HUES64 (cell line): ENCODE results near the gene NAXE.
A peak's percentile ranks its signal among the peaks of the same experiment; 100 is the strongest.
"Not testable (repeated sequence)": the region's sequence is repeated elsewhere in the genome, so short reads cannot be mapped to it uniquely, and the experiment has no call there.

ENCODE experiments used
- H3K27ac ChIP-seq: 2 replicates; pipeline ENCODE4 v1.7.0; 2013; ENCODE audit warnings: low read depth, low read length, inconsistent platforms
- H3K27me3 ChIP-seq: 2 replicates; pipeline ENCODE4 v1.6.1; 2013; ENCODE audit warnings: mild to moderate bottlenecking, low read length; ENCODE audit not compliant: insufficient read depth
- H3K36me3 ChIP-seq: 2 replicates; pipeline ENCODE4 v1.6.1; 2013; ENCODE audit warnings: mild to moderate bottlenecking, low read length; ENCODE audit not compliant: insufficient read depth
- H3K4me1 ChIP-seq: 2 replicates; pipeline ENCODE4 v1.6.1; 2013; ENCODE audit warnings: mild to moderate bottlenecking, low read length, moderate library complexity; ENCODE audit not compliant: insufficient read depth
- H3K4me3 ChIP-seq: 2 replicates; pipeline ENCODE4 v1.5.1; 2013; ENCODE audit warnings: mild to moderate bottlenecking, low read length, moderate library complexity
- H3K9ac ChIP-seq: 2 replicates; pipeline ENCODE4 v1.6.1; 2013; ENCODE audit warnings: mild to moderate bottlenecking, low read depth, low read length
- H3K9me3 ChIP-seq: 2 replicates; pipeline ENCODE4 v1.6.1; 2013; ENCODE audit warnings: low read depth, low read length; ENCODE audit not compliant: insufficient read depth
- WGBS: fragments of 150-250, 120-280 bp; methylation state at CpG from one replicate; pipeline ENCODE4 v1.1.7; 2013; ENCODE audit warnings: missing lambda C conversion rate; 5-methylcytosine and 5-hydroxymethylcytosine counted together

The NAXE gene

DNA sequence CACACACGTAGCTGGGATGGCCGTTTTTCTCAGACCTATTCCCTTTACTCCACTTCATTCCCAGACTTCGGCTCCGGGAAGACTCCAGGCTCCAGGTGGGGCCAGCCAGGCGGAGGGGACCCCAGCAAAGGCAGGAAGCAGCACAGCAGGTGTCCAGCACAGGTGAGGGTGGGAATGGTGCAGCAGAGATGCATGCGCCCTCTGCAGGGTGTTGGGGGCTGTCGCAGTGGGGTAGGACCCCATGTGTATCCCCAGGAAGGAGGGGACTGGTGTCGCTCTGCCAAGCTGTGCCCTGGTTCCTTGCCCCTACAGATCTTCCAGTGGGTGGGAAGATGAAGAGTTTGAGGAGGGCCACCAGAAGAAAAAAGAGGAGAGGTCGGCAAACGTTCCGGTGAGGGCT is 6.8 kb upstream of the NAXE start:
- 53% methylated on average over 11 of the region's 11 CpGs for WGBS
- peaks cover 7% of the 10 kb centered on the region for H3K4me1 ChIP-seq
- H3K9ac ChIP-seq, result no peak overlapping the region

DNA sequence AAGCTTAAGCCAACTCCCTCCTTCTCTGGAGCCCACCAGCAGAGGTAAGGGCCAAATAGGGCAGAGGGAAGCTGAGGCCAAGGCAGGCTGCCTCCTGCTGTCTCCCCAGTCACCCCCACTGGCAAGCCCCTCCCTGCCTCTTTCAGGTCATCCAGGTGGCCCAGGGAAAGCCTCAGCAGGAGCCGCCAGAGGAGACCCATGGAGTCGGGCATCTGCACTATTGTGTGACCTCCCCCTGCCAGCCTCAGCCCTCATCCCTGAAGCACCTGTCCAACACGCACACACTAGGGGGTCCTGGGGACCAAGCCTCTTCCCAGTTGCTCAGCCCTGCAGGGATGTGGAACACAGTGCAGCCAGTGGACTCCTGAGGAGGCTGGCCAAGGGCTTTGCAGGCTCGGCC is 5.3 kb upstream of the NAXE start:
- peaks cover 14% of the 10 kb centered on the region for H3K4me1 ChIP-seq
- no peaks in the 10 kb centered on the region for H3K36me3 ChIP-seq
- H3K9ac ChIP-seq, result no peak overlapping the region
- no peaks in the 10 kb centered on the region for H3K27me3 ChIP-seq
- 66% methylated on average over 4 of the region's 4 CpGs for WGBS
- no peaks in the 10 kb centered on the region for H3K9me3 ChIP-seq
- no peak overlapping the region for H3K4me3 ChIP-seq
- H3K27ac ChIP-seq, result no peak overlapping the region

More for the DNA sequence above, 6.8 kb upstream of the NAXE start:
- Histone ChIP-seq H3K9me3 (no peaks in the 10 kb centered on the region), H3K36me3 (no peaks in the 10 kb centered on the region), H3K27me3 (no peaks in the 10 kb centered on the region), H3K27ac (no peak overlapping the region), H3K4me3 (peak overlapping the region; percentile 22; the same call in 1 of the 2 replicates)

DNA sequence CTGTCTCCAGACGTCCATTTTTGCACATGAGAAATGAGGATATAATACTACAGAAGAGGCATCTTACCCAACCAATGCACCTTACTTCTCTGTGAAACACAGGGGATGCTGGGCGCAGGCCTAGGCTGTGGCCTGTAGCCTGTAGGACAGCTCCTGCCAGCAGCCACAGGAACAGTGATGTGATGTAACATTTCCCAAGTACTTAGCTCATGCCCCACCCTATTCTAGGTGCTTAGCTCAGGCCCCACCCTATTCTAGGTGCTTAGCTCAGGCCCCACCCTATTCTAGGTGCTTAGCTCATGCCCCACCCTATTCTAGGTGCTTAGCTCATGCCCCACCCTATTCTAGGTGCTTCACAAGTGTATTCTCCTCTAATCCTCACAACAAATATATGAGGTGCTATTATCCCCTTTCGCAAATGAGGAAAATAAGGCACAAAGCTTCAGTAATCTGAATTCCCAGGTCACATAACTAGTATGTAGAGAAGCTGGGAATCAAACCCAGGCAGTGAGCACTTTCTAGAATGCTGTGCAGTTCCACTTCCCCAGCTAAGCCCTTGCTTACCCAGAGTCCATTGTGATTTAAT is 4.6 kb upstream of the NAXE start:
- H3K4me1 ChIP-seq, result peaks cover 14% of the 10 kb centered on the region
- no peak overlapping the region for H3K4me3 ChIP-seq
- WGBS, result 88% methylated on average over 3 of the region's 3 CpGs
- no peaks in the 10 kb centered on the region for H3K27me3 ChIP-seq
- no peaks in the 10 kb centered on the region for H3K36me3 ChIP-seq
- H3K9ac ChIP-seq, result no peak overlapping the region
- no peak overlapping the region for H3K27ac ChIP-seq
- no peaks in the 10 kb centered on the region for H3K9me3 ChIP-seq

DNA sequence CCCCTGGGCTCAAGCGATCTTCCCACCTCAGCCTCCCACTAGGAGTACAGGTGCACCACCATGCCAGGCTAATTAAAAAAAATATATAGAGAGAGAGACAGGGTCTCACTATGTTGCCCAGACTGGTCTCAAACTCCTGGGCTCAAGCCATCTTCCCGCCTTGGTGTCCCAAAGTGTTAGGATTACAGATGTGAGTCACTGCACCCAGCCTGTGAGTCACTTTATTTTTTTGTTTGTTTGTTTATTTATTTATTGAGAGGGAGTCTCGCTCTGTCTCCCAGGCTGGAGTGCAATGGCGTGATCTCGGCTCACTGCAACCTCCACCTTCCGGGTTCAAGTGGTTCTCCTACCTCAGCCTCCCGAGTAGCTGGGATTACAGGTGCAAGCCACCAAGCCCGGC is 3.6 kb upstream of the NAXE start:
- not testable (repeated sequence) for H3K9ac ChIP-seq, H3K9me3 ChIP-seq, H3K4me3 ChIP-seq, H3K27ac ChIP-seq, H3K27me3 ChIP-seq, H3K36me3 ChIP-seq
- H3K4me1 ChIP-seq, result peaks cover 14% of the 10 kb centered on the region
- 93% methylated on average over 8 of the region's 8 CpGs for WGBS

DNA sequence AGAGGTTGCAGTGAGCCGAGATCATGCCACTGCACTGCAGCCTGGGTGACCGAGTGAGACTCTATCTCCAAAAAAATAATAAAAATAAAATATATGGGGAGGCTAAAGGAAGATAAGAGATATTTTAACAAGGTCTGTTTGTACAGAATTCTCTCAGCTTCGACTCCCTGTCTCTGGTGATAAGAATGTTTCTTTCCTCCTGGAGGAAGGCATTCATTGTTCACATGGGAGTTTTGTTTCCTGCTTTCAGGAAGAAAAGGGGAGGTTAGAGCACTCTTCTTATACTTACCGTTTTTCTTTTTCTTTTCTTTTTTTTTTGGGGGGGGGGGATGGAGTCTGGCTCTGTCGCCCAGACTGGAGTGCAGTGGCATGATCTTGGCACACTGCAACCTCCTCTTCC is 2.0 kb upstream of the NAXE start:
- H3K9ac ChIP-seq, result no peak overlapping the region
- H3K4me3 ChIP-seq, result no peak overlapping the region
- no peaks in the 10 kb centered on the region for H3K27me3 ChIP-seq
- WGBS, result 95% methylated on average over 1 of the region's 5 CpGs
- no peaks in the 10 kb centered on the region for H3K9me3 ChIP-seq
- peaks cover 20% of the 10 kb centered on the region for H3K36me3 ChIP-seq
- 0 out of 2 replicates have a peak, but pooled peaks cover 6% of the 10 kb centered on the region for H3K4me1 ChIP-seq
- no peak overlapping the region for H3K27ac ChIP-seq

DNA sequence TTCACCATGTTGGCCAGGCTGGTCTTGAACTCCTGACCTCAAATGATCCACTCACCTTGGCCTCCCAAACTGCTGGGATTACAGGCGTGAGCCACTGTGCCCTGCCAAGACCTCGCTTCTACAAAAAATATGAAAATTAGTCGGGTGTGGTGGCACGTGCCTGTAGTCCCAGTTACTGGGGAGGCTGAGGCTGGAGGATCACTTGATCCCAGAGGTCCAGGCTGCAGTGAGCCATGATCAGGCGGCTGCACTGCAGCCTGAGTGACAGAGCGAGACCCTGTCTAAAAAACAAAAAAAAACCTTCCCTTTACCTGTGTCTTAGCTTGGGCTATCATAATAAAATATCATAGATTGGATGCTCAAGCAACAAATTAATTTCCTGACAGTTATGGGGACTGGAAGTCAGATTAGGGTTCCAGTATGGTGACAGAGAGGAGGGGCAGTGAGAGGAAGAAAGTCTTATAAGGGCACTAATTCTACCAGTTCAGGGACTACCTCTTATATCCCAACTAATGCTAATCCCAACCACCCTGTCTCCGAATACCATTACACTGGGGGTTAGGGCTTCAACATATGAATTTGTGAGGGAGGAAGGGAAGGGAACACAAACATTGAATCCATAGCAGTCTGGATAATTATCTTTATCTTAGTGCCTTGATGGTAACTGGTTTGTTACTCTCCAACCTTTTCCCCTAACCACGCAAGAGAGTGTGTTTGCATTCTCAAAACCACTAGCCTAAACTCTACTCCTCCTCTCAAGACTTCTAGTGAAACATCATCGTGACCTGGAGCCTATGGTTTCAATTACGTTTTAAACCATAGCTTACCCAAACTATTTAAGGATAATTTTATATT is 1.0 kb upstream of the NAXE start:
- H3K9me3 ChIP-seq, result no peaks in the 10 kb centered on the region
- H3K27me3 ChIP-seq, result no peaks in the 10 kb centered on the region
- 0 out of 2 replicates have a peak, but pooled peaks cover 6% of the 10 kb centered on the region for H3K4me1 ChIP-seq
- 88% methylated on average over 10 of the region's 10 CpGs for WGBS
- H3K36me3 ChIP-seq, result peaks cover 31% of the 10 kb centered on the region
- 0 out of 2 replicates have a peak overlapping the region, but pooled peaks have one; percentile 92 for H3K9ac ChIP-seq
- peak overlapping the region; percentile 94 for H3K4me3 ChIP-seq
- peak overlapping the region; percentile 62; the same call in 1 of the 2 replicates for H3K27ac ChIP-seq

DNA sequence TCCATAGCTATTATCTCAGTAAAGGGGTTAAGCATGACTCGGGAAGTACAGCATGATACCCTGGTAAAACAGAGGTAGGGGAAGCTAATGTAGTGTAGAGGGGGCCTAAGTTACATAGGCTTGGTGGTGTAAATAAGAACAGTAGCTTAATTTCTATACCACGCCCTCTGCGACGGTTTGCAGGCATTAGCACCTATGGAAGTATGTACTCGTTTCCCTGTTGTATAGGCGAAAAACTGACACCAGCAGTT is 470 bp upstream of the NAXE start:
- Histone ChIP-seq H3K27me3 (no peaks in the 10 kb centered on the region), H3K27ac (peak overlapping the region; percentile 62; the same call in 1 of the 2 replicates), H3K4me3 (peak overlapping the region; percentile 94), H3K36me3 (peaks cover 36% of the 10 kb centered on the region), H3K9me3 (no peaks in the 10 kb centered on the region), H3K4me1 (0 out of 2 replicates have a peak, but pooled peaks cover 6% of the 10 kb centered on the region), H3K9ac (peak overlapping the region; percentile 92)
- WGBS, result 37% methylated on average over 6 of the region's 6 CpGs

DNA sequence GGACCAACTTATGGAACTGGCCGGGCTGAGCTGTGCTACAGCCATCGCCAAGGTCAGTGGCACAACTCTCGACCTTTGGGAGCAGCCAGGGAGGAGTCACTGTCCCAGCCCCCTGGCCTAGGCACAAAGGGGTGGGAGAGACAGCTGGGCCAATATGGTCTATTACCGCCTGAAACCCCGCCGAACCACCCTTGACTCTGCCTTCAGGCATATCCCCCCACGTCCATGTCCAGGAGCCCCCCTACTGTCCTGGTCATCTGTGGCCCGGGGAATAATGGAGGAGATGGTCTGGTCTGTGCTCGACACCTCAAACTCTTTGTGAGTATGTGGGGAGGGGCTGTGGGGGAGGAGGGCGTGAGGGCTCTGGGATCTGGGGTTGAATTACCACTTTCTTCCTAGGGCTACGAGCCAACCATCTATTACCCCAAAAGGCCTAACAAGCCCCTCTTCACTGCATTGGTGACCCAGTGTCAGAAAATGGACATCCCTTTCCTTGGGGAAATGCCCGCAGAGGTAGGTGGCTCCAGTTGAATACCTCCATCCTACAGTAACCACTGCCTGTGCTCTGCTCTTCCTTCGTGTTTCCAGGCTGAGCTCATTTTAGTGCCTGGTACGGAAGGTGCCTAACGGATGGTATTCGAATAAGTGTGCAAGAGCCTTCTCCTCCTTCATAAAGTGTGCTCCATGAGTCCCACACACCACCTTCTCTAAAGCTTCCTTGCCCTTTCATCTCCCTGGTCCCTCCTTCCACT is 758 bp downstream of the NAXE start:
- Histone ChIP-seq H3K9me3 (no peaks in the 10 kb centered on the region), H3K27ac (peak overlapping the region; percentile 62), H3K4me3 (peak overlapping the region; percentile 94), H3K4me1 (0 out of 2 replicates have a peak, but pooled peaks cover 6% of the 10 kb centered on the region), H3K36me3 (peaks cover 48% of the 10 kb centered on the region), H3K9ac (peak overlapping the region; percentile 92), H3K27me3 (no peaks in the 10 kb centered on the region)
- WGBS, result 58% methylated on average over 15 of the region's 16 CpGs

DNA sequence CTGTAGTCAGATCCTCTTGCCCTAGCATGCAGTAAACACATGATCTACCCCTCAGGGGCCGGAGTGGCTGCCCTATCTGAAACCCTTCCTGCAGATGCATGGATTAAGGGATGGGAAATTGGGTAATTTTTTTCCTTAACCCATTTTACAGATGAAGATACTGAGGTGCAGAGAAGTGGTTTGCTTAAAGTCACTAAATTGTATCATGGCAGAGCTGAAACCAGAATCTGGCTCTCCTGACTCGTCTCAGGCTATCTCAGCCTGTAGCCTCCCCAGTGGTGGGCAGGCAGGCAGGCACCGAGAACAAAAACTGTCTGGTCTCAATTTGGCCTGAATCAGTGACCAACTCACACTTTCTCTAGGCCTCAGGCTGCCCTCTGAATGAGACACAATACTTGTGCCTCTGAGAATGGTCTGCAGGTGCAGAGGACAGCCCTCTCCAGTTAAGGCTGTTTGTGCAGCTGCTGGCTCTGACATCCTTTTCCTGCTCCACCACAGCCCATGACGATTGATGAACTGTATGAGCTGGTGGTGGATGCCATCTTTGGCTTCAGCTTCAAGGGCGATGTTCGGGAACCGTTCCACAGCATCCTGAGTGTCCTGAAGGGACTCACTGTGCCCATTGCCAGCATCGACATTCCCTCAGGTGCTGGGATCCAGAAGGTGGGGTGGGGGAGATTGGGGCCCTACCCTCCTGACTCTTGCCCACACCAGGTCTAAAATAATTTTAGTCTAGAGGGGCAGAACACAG is 1.5 kb downstream of the NAXE start:
- 93% methylated on average over 8 of the region's 8 CpGs for WGBS
- Histone ChIP-seq H3K27me3 (no peaks in the 10 kb centered on the region), H3K9me3 (no peaks in the 10 kb centered on the region), H3K4me1 (0 out of 2 replicates have a peak, but pooled peaks cover 6% of the 10 kb centered on the region), H3K4me3 (peak overlapping the region; percentile 94; the same call in 1 of the 2 replicates), H3K27ac (no peak overlapping the region), H3K9ac (no peak overlapping the region), H3K36me3 (peaks cover 56% of the 10 kb centered on the region)

DNA sequence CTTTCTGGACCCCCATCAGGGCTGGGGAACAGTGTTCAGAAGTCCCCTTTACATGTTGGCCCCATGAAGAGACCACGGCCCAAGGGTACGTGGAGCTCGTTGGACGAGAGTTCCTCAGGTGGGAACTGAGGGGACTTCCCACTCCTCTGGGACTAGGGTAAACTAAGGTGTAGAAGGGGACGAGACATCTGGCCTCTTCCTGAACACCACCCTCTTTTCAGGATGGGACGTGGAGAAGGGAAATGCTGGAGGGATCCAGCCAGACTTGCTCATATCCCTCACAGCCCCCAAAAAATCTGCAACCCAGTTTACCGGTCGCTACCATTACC is 2.0 kb downstream of the NAXE start:
- H3K4me3 ChIP-seq, result no peak overlapping the region
- H3K36me3 ChIP-seq, result peaks cover 61% of the 10 kb centered on the region
- WGBS, result 93% methylated on average over 8 of the region's 8 CpGs
- no peaks in the 10 kb centered on the region for H3K27me3 ChIP-seq
- H3K4me1 ChIP-seq, result 0 out of 2 replicates have a peak, but pooled peaks cover 6% of the 10 kb centered on the region
- H3K27ac ChIP-seq, result no peak overlapping the region
- no peak overlapping the region for H3K9ac ChIP-seq
- no peaks in the 10 kb centered on the region for H3K9me3 ChIP-seq
